ENCODE measurements around the gene DVL3. TPM values are rescaled to one million over a fixed set of nuclear protein-coding genes. Genes with fewer than 3 reads are reported as not detected.

The DVL3 gene
- total and polyA plus RNA-seq, 2 donors (not counting 1 experiment from before 2014, with no cell fraction given), result 42.7 to 92.0 TPM

DNA sequence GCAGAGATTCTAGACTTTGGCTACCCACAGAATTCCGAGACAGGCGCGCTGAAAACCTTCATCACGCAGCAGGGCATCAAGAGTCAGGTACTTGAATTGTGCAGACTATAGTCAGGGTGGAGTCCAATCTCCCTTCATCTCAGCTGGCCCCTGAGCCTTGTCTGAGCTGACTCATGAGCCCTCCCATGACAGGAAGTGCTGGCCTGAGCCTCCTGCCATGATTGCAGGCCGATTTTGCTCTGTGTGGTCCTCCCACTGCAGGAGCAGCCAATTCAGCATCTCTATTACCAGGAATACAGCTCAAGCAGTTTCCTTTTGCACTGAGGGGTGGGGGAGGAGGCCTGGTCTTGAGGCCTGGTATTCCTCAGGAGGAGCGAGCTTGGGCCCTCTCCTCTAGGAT lies 25.0 kb downstream of the DVL3 start:
- no peak overlapping the region for H3K27ac ChIP-seq (ENCODE audit: low read length in 2 of 2)
- ChIA-PET CTCF (interaction anchor here (0.5 kb wide), 1 partner anchor 29 kb away, joined by 4 read pairs; no protein-coding TSS in a partner anchor), POLR2A (no interaction called here)
- H2AFZ ChIP-seq (ENCODE audit: insufficient read depth, low read depth, low read length, poor library complexity, severe bottlenecking), result no peak overlapping the region
- Mint-ChIP-seq H3K27me3 (no peaks in the 10 kb centered on the region), H3K4me3 (no peak overlapping the region), H3K4me1 (peaks cover 32% of the 10 kb centered on the region), H3K9me3 (ENCODE audit: insufficient read depth) (no peaks in the 10 kb centered on the region), H3K27ac (no peak overlapping the region)
- no peak for DNase-seq
- H3K36me3 ChIP-seq (replicated peaks in 1 of 2; ENCODE audit: control extremely low read depth in 1 of 2, control insufficient read depth in 1 of 2, extremely low read depth in 1 of 2, insufficient read depth in 2 of 2, low read length in 1 of 2), result peaks cover 6 to 71% of the 10 kb centered on the region in 2 experiments
- H3K79me2 ChIP-seq (ENCODE audit: control insufficient read depth, insufficient read depth, low read length), result peaks cover 37% of the 10 kb centered on the region
- H3K9ac ChIP-seq (ENCODE audit: low read length), result no peak overlapping the region
- peaks cover 20 to 28% of the 10 kb centered on the region in 2 donors for H3K4me1 ChIP-seq (ENCODE audit: control insufficient read depth in 2 of 2, insufficient read depth in 2 of 2, low read length in 2 of 2)
- H3K4me2 ChIP-seq (replicated peaks; ENCODE audit: low read depth, low read length, poor library complexity, severe bottlenecking), result no peak overlapping the region
- H3K27me3 ChIP-seq (replicated peaks in 1 of 4; ENCODE audit: control extremely low read depth in 1 of 4, control insufficient read depth in 3 of 4, insufficient read depth in 4 of 4, low read length in 3 of 4), result no peaks in the 10 kb centered on the region
- intact Hi-C loops (cut with micrococcal nuclease), result no loop called here
- peaks cover 15% of the 10 kb centered on the region for H4K20me1 ChIP-seq (ENCODE audit: control insufficient read depth, insufficient read depth, low read length, poor library complexity, severe bottlenecking)
- TF ChIP-seq EZH2 (IDR thresholded peaks at IDR 0.05; ENCODE audit: borderline replicate concordance, insufficient read depth, low read depth, low read length, poor library complexity, severe bottlenecking), result no peak
- TF ChIP-seq, protein P1, sequence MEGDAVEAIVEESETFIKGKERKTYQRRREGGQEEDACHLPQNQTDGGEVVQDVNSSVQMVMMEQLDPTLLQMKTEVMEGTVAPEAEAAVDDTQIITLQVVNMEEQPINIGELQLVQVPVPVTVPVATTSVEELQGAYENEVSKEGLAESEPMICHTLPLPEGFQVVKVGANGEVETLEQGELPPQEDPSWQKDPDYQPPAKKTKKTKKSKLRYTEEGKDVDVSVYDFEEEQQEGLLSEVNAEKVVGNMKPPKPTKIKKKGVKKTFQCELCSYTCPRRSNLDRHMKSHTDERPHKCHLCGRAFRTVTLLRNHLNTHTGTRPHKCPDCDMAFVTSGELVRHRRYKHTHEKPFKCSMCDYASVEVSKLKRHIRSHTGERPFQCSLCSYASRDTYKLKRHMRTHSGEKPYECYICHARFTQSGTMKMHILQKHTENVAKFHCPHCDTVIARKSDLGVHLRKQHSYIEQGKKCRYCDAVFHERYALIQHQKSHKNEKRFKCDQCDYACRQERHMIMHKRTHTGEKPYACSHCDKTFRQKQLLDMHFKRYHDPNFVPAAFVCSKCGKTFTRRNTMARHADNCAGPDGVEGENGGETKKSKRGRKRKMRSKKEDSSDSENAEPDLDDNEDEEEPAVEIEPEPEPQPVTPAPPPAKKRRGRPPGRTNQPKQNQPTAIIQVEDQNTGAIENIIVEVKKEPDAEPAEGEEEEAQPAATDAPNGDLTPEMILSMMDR (IDR thresholded peaks at IDR 0.05), result no peak
- no peak for ATAC-seq (ENCODE audit: low read depth)
- no peak overlapping the region for H3K4me3 ChIP-seq (ENCODE audit: control extremely low read depth in 1 of 5, extremely low read depth in 1 of 5, insufficient read depth in 1 of 5, low read depth in 2 of 5, low read length in 4 of 5)
- no peaks in the 10 kb centered on the region for H3K9me3 ChIP-seq (ENCODE audit: control extremely low read depth in 1 of 3, control insufficient read depth in 2 of 3, insufficient read depth in 1 of 3, low read length in 2 of 3)
- 83% methylated on average over 5 of the region's 6 CpGs for WGBS (ENCODE audit: insufficient coverage)

DNA sequence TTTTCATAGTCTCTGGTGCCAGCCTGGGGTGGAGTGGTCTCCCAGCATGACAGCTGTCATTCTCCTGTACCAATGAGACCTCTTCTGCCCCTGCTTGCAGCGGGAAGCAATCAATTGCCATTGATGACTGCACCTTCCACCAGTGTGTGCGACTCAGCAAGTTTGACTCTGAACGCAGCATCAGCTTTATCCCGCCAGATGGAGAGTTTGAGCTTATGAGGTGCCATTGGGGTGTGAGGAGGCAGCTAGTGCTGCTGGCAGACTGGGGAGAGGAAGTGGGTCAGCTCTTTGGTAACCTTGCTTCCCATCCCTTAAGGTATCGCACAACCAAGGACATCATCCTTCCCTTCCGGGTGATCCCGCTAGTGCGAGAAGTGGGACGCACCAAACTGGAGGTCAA lies 26.4 kb downstream of the DVL3 start:
- peaks cover 29% of the 10 kb centered on the region for H3K4me1 Mint-ChIP-seq
- CTCF ChIA-PET, result interaction anchor here (1.5 kb wide), 1 partner anchor 68 kb away, joined by 4 read pairs; the partner anchor contains the start of gene EEF1AKMT4
- intact Hi-C loops (cut with micrococcal nuclease), result no loop called here
- no peak overlapping the region for H3K4me3 Mint-ChIP-seq
- H3K27ac Mint-ChIP-seq, result no peak overlapping the region
- Histone ChIP-seq H3K4me1 (ENCODE audit: control insufficient read depth in 2 of 2, insufficient read depth in 2 of 2, low read length in 2 of 2) (peaks cover 13 to 21% of the 10 kb centered on the region in 2 donors), H3K4me2 (replicated peaks; ENCODE audit: low read depth, low read length, poor library complexity, severe bottlenecking) (no peak overlapping the region), H3K79me2 (ENCODE audit: control insufficient read depth, insufficient read depth, low read length) (peaks cover 28% of the 10 kb centered on the region), H3K9ac (ENCODE audit: low read length) (no peak overlapping the region), H3K27me3 (replicated peaks in 1 of 4; ENCODE audit: control extremely low read depth in 1 of 4, control insufficient read depth in 3 of 4, insufficient read depth in 4 of 4, low read length in 3 of 4) (no peaks in the 10 kb centered on the region), H2AFZ (ENCODE audit: insufficient read depth, low read depth, low read length, poor library complexity, severe bottlenecking) (no peak overlapping the region), H3K27ac (ENCODE audit: low read length in 2 of 2) (no peak overlapping the region), H3K4me3 (ENCODE audit: control extremely low read depth in 1 of 5, extremely low read depth in 1 of 5, insufficient read depth in 1 of 5, low read depth in 2 of 5, low read length in 4 of 5) (no peak overlapping the region), H3K36me3 (replicated peaks in 1 of 2; ENCODE audit: control extremely low read depth in 1 of 2, control insufficient read depth in 1 of 2, extremely low read depth in 1 of 2, insufficient read depth in 2 of 2, low read length in 1 of 2) (peaks cover 6 to 71% of the 10 kb centered on the region in 2 experiments), H4K20me1 (ENCODE audit: control insufficient read depth, insufficient read depth, low read length, poor library complexity, severe bottlenecking) (peaks cover 17% of the 10 kb centered on the region), H3K9me3 (ENCODE audit: control extremely low read depth in 1 of 3, control insufficient read depth in 2 of 3, insufficient read depth in 1 of 3, low read length in 2 of 3) (no peaks in the 10 kb centered on the region)
- no peaks in the 10 kb centered on the region for H3K9me3 Mint-ChIP-seq (ENCODE audit: insufficient read depth)
- 100% methylated on average over 4 of the region's 9 CpGs for WGBS (ENCODE audit: insufficient coverage)
- TF ChIP-seq, protein P1 (IDR thresholded peaks at IDR 0.05), result no peak
- no peak for TF ChIP-seq EZH2 (IDR thresholded peaks at IDR 0.05; ENCODE audit: borderline replicate concordance, insufficient read depth, low read depth, low read length, poor library complexity, severe bottlenecking)
- POLR2A ChIA-PET, result no interaction called here
- no peak for ATAC-seq (ENCODE audit: low read depth)
- no peak for DNase-seq
- H3K27me3 Mint-ChIP-seq, result no peaks in the 10 kb centered on the region
